ENCODE data around the gene ST6GALNAC3.
"Not testable (repeated sequence)": the region's sequence is repeated elsewhere in the genome, so short reads cannot be mapped to it uniquely, and the experiment has no call there.

The ST6GALNAC3 gene

DNA sequence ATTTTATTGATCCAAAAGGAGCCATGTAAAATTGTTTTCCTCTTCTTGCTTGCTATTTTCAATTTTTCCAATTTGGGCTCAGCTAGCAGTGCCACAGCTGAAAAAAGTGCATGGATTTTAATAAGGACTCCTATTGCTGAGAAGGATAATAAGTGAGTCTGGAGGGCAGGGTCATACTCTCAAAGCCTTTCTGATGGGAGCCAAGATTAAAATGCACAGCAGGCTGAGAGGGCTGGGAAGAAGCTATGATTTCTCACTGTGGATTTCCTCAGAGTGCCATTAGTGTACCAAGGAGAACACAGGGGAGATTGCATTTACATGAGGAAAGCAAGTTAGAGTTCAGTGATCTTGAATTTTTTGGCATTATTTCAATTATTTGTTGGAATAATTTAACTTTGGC is 261.3 kb downstream of the ST6GALNAC3 start:
- Histone ChIP-seq H3K4me1 (ENCODE audit: insufficient read depth, poor library complexity, severe bottlenecking) (no peaks in the 10 kb centered on the region), H3K27me3 (ENCODE audit: insufficient read depth, poor library complexity, severe bottlenecking) (no peaks in the 10 kb centered on the region), H3K9me3 (ENCODE audit: severe bottlenecking) (no peaks in the 10 kb centered on the region), H3K36me3 (ENCODE audit: low read depth) (no peaks in the 10 kb centered on the region), H3K4me3 (ENCODE audit: severe bottlenecking) (no peak overlapping the region), H3K27ac (ENCODE audit: poor library complexity, severe bottlenecking) (no peak overlapping the region)
- DNase-seq (ENCODE audit: low spot score) (no peak), ATAC-seq (ENCODE audit: low read depth) (no peak)
- TF ChIP-seq, protein P1, sequence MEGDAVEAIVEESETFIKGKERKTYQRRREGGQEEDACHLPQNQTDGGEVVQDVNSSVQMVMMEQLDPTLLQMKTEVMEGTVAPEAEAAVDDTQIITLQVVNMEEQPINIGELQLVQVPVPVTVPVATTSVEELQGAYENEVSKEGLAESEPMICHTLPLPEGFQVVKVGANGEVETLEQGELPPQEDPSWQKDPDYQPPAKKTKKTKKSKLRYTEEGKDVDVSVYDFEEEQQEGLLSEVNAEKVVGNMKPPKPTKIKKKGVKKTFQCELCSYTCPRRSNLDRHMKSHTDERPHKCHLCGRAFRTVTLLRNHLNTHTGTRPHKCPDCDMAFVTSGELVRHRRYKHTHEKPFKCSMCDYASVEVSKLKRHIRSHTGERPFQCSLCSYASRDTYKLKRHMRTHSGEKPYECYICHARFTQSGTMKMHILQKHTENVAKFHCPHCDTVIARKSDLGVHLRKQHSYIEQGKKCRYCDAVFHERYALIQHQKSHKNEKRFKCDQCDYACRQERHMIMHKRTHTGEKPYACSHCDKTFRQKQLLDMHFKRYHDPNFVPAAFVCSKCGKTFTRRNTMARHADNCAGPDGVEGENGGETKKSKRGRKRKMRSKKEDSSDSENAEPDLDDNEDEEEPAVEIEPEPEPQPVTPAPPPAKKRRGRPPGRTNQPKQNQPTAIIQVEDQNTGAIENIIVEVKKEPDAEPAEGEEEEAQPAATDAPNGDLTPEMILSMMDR (IDR thresholded peaks at IDR 0.05; ENCODE audit: poor library complexity, severe bottlenecking), result no peak

DNA sequence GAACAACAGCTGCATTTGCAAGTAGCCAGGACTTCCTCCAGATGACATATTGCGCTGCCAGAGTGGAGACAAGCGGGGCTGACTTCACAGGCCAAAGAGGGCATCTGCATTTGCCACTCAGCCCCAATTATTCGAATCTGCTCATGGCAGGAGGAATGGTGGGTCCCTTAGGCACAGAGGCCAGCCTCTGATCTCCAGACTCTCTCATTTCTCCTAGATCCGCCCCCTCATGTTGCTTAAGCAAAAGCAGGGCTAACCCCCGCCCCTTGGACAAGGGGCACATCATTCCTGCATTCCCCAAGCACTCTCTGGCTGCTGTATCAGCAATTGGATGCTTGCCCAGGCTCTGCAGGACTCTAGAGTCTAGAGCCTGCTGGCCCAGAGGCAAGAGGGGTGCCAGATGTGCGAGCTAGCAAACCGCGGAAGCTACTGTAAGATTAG is 262.4 kb downstream of the ST6GALNAC3 start:
- H3K27ac ChIP-seq (ENCODE audit: poor library complexity, severe bottlenecking), result no peak overlapping the region
- no peak for ATAC-seq (ENCODE audit: low read depth)
- no peaks in the 10 kb centered on the region for H3K27me3 ChIP-seq (ENCODE audit: insufficient read depth, poor library complexity, severe bottlenecking)
- no peak for DNase-seq (ENCODE audit: low spot score)
- H3K4me1 ChIP-seq (ENCODE audit: insufficient read depth, poor library complexity, severe bottlenecking), result no peaks in the 10 kb centered on the region
- TF ChIP-seq, protein P1 (IDR thresholded peaks at IDR 0.05; ENCODE audit: poor library complexity, severe bottlenecking), result no peak
- H3K9me3 ChIP-seq (ENCODE audit: severe bottlenecking), result no peaks in the 10 kb centered on the region
- H3K36me3 ChIP-seq (ENCODE audit: low read depth), result no peaks in the 10 kb centered on the region
- no peak overlapping the region for H3K4me3 ChIP-seq (ENCODE audit: severe bottlenecking)

DNA sequence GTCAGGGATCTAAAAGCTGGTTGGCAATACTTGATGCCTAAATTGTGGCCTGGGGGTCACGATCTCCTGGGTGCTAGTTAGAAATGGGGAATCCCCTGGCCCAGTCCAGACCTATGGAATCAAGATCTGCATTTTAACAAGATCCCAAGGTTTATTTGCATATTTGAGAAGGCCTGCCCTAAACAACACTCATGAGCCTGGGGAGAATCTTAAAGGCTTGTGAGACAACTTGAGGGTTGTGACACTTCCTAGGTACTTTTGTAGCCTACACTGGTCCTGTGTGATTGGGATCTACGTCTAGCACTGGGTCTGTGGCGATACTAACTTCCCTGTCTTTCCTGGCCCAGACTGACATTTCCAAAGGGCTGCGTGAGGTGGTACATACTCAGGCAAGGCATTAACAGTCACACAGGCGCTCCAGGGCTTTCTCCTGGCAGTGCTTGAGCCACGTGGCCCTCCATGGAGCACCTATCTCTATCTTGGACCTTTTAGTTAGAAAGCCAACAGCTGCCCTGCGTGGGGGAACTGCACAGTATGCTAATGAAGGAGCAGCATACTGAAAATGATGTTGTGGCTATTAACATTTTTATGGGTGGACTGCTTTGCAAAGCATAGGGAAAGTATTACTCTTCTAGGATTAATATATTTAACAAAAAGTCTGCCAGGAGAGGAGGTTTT is 263.1 kb downstream of the ST6GALNAC3 start:
- no peaks in the 10 kb centered on the region for H3K4me1 ChIP-seq (ENCODE audit: insufficient read depth, poor library complexity, severe bottlenecking)
- H3K9me3 ChIP-seq (ENCODE audit: severe bottlenecking), result no peaks in the 10 kb centered on the region
- no peak overlapping the region for H3K27ac ChIP-seq (ENCODE audit: poor library complexity, severe bottlenecking)
- H3K36me3 ChIP-seq (ENCODE audit: low read depth), result no peaks in the 10 kb centered on the region
- TF ChIP-seq, protein P1 (IDR thresholded peaks at IDR 0.05; ENCODE audit: poor library complexity, severe bottlenecking), result no peak
- ATAC-seq (ENCODE audit: low read depth) (no peak), DNase-seq (ENCODE audit: low spot score) (no peak)
- H3K27me3 ChIP-seq (ENCODE audit: insufficient read depth, poor library complexity, severe bottlenecking), result no peaks in the 10 kb centered on the region
- H3K4me3 ChIP-seq (ENCODE audit: severe bottlenecking), result no peak overlapping the region

DNA sequence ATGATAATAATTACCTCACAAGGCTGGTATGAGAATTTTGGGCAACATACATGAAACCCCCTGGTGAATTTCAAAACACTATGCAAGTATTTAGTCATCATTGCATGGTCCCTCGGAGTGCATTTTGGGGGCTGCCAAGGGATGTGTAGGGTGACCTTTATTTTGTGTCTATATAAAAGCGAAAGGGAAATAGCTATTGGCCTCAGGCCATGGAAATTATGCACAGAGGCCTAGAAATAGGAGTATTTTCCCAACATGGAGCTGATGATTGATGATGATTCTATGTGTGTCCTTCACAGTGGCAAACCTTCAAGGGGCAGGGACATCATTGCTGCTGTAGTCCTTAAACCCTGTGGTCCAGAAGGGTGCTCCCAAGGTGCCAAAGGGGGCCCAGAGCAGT is 265.5 kb downstream of the ST6GALNAC3 start:
- no peak overlapping the region for H3K27ac ChIP-seq (ENCODE audit: poor library complexity, severe bottlenecking)
- TF ChIP-seq, protein P1 (IDR thresholded peaks at IDR 0.05; ENCODE audit: poor library complexity, severe bottlenecking), result no peak
- H3K36me3 ChIP-seq (ENCODE audit: low read depth), result no peaks in the 10 kb centered on the region

DNA sequence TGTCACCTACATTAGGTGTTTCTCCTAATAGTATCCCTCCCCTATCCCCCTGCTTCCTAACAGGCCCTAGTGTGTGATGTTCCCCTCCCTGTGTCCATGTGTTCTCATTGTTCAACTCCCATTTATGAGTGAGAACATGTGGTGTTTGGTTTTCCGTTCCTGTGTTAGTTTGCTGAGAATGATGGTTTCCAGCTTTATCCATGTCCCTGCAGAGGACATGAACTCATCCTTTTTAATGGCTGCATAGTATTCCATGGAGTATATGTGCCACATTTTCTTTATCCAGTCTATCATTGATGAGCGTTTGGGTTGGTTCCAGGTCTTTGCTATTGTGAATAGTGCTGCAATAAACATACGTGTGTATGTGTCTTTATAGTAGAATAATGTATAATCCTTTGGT is 267.3 kb downstream of the ST6GALNAC3 start:
- H3K4me1 ChIP-seq (ENCODE audit: insufficient read depth, poor library complexity, severe bottlenecking); H3K27me3 ChIP-seq (ENCODE audit: insufficient read depth, poor library complexity, severe bottlenecking); DNase-seq (ENCODE audit: low spot score); H3K36me3 ChIP-seq (ENCODE audit: low read depth); H3K4me3 ChIP-seq (ENCODE audit: severe bottlenecking); H3K27ac ChIP-seq (ENCODE audit: poor library complexity, severe bottlenecking); H3K9me3 ChIP-seq (ENCODE audit: severe bottlenecking); ATAC-seq (ENCODE audit: low read depth): not testable (repeated sequence)

More for the DNA sequence above, 265.5 kb downstream of the ST6GALNAC3 start:
- ATAC-seq (ENCODE audit: low read depth), result no peak
- Histone ChIP-seq H3K4me1 (ENCODE audit: insufficient read depth, poor library complexity, severe bottlenecking) (no peaks in the 10 kb centered on the region), H3K9me3 (ENCODE audit: severe bottlenecking) (no peaks in the 10 kb centered on the region), H3K4me3 (ENCODE audit: severe bottlenecking) (no peak overlapping the region), H3K27me3 (ENCODE audit: insufficient read depth, poor library complexity, severe bottlenecking) (no peaks in the 10 kb centered on the region)
- DNase-seq (ENCODE audit: low spot score), result no peak
